Osteocyte (in vitro differentiated cells): ENCODE data around the gene TEX2. TPM values are rescaled to one million over a fixed set of nuclear protein-coding genes. Genes with fewer than 3 reads are reported as not detected.
A peak's percentile ranks its signal among the peaks of the same experiment; 100 is the strongest.

ENCODE experiments used
- DNase-seq: peaks from one replicate; pipeline ENCODE4 v3.0.0; 2021; ENCODE audit warnings: mixed read lengths; ENCODE audit not compliant: unreplicated experiment; ENCODE audit errors: extremely low spot score
- H3K27ac Mint-ChIP-seq: one replicate; pipeline ENCODE4 v1.8.0; 2021; ENCODE audit warnings: mild to moderate bottlenecking, mixed read lengths; ENCODE audit not compliant: unreplicated experiment
- H3K27me3 Mint-ChIP-seq: one replicate; pipeline ENCODE4 v1.8.0; 2021; ENCODE audit warnings: mixed read lengths; ENCODE audit not compliant: unreplicated experiment
- H3K36me3 Mint-ChIP-seq: one replicate; pipeline ENCODE4 v1.8.0; 2021; ENCODE audit warnings: mixed read lengths; ENCODE audit not compliant: unreplicated experiment
- H3K4me1 Mint-ChIP-seq: one replicate; pipeline ENCODE4 v1.8.0; 2021; ENCODE audit warnings: mixed read lengths; ENCODE audit not compliant: unreplicated experiment
- H3K4me3 Mint-ChIP-seq: one replicate; pipeline ENCODE4 v1.8.0; 2021; ENCODE audit warnings: mild to moderate bottlenecking, moderate library complexity, mixed read lengths; ENCODE audit not compliant: unreplicated experiment
- H3K9me3 Mint-ChIP-seq: one replicate; pipeline ENCODE4 v1.8.0; 2021; ENCODE audit warnings: mixed read lengths; ENCODE audit not compliant: unreplicated experiment
- CTCF ChIP-seq: fragments of 200-600 bp; sonication (generic); IDR thresholded peaks from 2 replicates; pipeline ENCODE4 v1.5.0; 2021; ENCODE audit warnings: antibody characterized with exemption, mild to moderate bottlenecking, moderate library complexity
- total RNA-seq: library from RNA; stranded (reverse); gene quantifications from 2 replicates; pipeline ENCODE4 v1.2.1, GENCODE V29; 2021

Gene TEX2
- total RNA-seq, 1 donor from 2014 or later = 73.5 TPM

GRCh38 chr17:64158406-64158805 lies 104.7 kb downstream of the TEX2 start:
- H3K4me3 Mint-ChIP-seq = no peak overlapping the region
- H3K27me3 Mint-ChIP-seq = no peaks in the 10 kb centered on the region
- TF ChIP-seq CTCF = no peak
- no peaks in the 10 kb centered on the region for H3K9me3 Mint-ChIP-seq
- peaks cover 55% of the 10 kb centered on the region for H3K4me1 Mint-ChIP-seq
- no peak overlapping the region for H3K27ac Mint-ChIP-seq
- H3K36me3 Mint-ChIP-seq = peaks cover 22% of the 10 kb centered on the region
- DNase-seq = no peak

DNA sequence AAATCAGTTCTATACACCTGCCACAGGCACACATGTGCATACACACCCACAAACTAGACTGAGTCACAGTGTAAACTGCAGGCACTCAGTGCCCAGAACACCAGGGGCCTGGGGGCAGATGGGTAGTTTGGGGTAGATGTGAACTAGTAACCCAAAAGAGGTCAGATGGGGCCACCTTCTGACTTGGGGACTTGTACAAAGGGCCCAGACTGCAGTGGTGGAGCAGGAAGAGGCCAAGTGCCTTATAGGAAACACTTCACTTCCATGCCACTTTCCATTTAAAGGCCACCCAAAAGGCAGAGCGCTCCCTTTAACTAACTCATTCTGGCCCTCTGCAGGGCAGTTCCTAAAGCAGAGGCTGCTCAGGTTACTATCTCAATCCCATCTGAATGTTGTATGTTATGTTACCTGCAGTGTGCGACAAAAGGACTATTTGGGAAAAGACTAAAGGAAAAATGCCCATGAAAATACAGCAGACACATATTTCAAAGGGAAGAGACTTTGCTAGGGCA lies 105.3 kb downstream of the TEX2 start:
- no peak overlapping the region for H3K4me3 Mint-ChIP-seq
- no peak overlapping the region for H3K27ac Mint-ChIP-seq
- no peaks in the 10 kb centered on the region for H3K27me3 Mint-ChIP-seq
- TF ChIP-seq CTCF = no peak
- H3K9me3 Mint-ChIP-seq = no peaks in the 10 kb centered on the region
- peaks cover 29% of the 10 kb centered on the region for H3K36me3 Mint-ChIP-seq
- DNase-seq = no peak
- H3K4me1 Mint-ChIP-seq = peaks cover 57% of the 10 kb centered on the region

GRCh38 chr17:64156670-64157069 lies 106.4 kb downstream of the TEX2 start:
- H3K27me3 Mint-ChIP-seq = no peaks in the 10 kb centered on the region
- H3K36me3 Mint-ChIP-seq = peaks cover 33% of the 10 kb centered on the region
- no peak for TF ChIP-seq CTCF
- peaks cover 58% of the 10 kb centered on the region for H3K4me1 Mint-ChIP-seq
- H3K4me3 Mint-ChIP-seq = no peak overlapping the region
- no peak for DNase-seq
- peak overlapping the region; percentile 77 for H3K27ac Mint-ChIP-seq
- no peaks in the 10 kb centered on the region for H3K9me3 Mint-ChIP-seq

- no peak for TF ChIP-seq CTCF
- Mint-ChIP-seq H3K36me3 (peaks cover 31% of the 10 kb centered on the region), H3K4me1 (peaks cover 58% of the 10 kb centered on the region), H3K27me3 (no peaks in the 10 kb centered on the region), H3K9me3 (no peaks in the 10 kb centered on the region), H3K4me3 (no peak overlapping the region), H3K27ac (peak overlapping the region; percentile 77)
- DNase-seq = peak; percentile 77
Measured at GRCh38 chr17:64155751-64156544, 107.1 kb downstream of the TEX2 start.

GRCh38 chr17:64155129-64155528 lies 107.9 kb downstream of the TEX2 start:
- H3K9me3 Mint-ChIP-seq = no peaks in the 10 kb centered on the region

More at GRCh38 chr17:64155129-64155528, 107.9 kb downstream of the TEX2 start:
- peaks cover 35% of the 10 kb centered on the region for H3K36me3 Mint-ChIP-seq
- no peaks in the 10 kb centered on the region for H3K27me3 Mint-ChIP-seq
- H3K27ac Mint-ChIP-seq = peak overlapping the region; percentile 72
- H3K4me3 Mint-ChIP-seq = no peak overlapping the region
- TF ChIP-seq CTCF = no peak
- peaks cover 54% of the 10 kb centered on the region for H3K4me1 Mint-ChIP-seq
- DNase-seq = peak; percentile 46
